GM12878 (cell line): ENCODE results near the gene CD200R1. TPM values are rescaled to one million over a fixed set of nuclear protein-coding genes. Genes with fewer than 3 reads are reported as not detected.

Experiments used
- ATAC-seq: fragments of 200-7000 bp; cut with Tn5 transposase; 3 replicates; pipeline ENCODE4 v1.9.1; 2020; ENCODE audit warnings: mild to moderate bottlenecking, moderate library complexity
- BruUV-seq: library from RNA; stranded (reverse); fragments of 400-500 nt; replicated peaks from 2 replicates; lab custom pipeline; 2021; lab: Mats Ljungman, UMichigan
- CTCF ChIA-PET: fragments of 300-600 bp; sonication (Branson Sonifier 250); formaldehyde crosslinking; extraction: SDS; loops from one replicate; lab custom pipeline; 2021; ENCODE audit warnings: inconsistent platforms; lab: Yijun Ruan, JAX
- POLR2A ChIA-PET: fragments of 350-600 bp; formaldehyde crosslinking; extraction: SDS; loops from one replicate; lab custom pipeline; 2021; ENCODE audit warnings: inconsistent platforms; lab: Charles Lee
- RAD21 ChIA-PET: fragments of 300-600 bp; sonication (Branson Sonifier 250); formaldehyde crosslinking; loops from one replicate; lab custom pipeline; 2023; ENCODE audit warnings: antibody characterized with exemption; ENCODE audit not compliant: unreplicated experiment; lab: Charles Lee
- SMC1A ChIA-PET: fragments of 300-600 bp; sonication (Branson Sonifier 250); formaldehyde crosslinking; loops from one replicate; lab custom pipeline; 2023; ENCODE audit not compliant: unreplicated experiment, uncharacterized antibody; lab: Charles Lee
- DNase-seq: peaks from one replicate; pipeline ENCODE4 v3.0.0-alpha.2; 2011; ENCODE audit warnings: low read depth, low spot score
- FAIRE-seq: peaks from 3 replicates; lab custom pipeline; 2011; peaks lifted over from hg19 to GRCh38; lab: Jason Lieb, UNC
- H2AFZ ChIP-seq: 2 replicates; pipeline ENCODE4 v1.6.0; 2011; ENCODE audit warnings: low read depth, low read length, control low read depth; ENCODE audit not compliant: control insufficient read depth
- H3K27ac ChIP-seq: 2 replicates; pipeline ENCODE4 v1.5.1; 2011; ENCODE audit warnings: control low read depth; ENCODE audit not compliant: control insufficient read depth, insufficient read depth
- H3K27me3 ChIP-seq, 2 experiments: replicated peaks in 1 of 2; 2 replicates each; pipeline versions ENCODE4 v1.6.0 to v1.6.1; 2011; ENCODE audit warnings: low read length in 1 of 2; ENCODE audit not compliant: control insufficient read depth in 2 of 2, insufficient read depth in 2 of 2
- H3K36me3 ChIP-seq, 2 experiments: 2 replicates each; pipeline ENCODE4 v1.5.1; 2011; ENCODE audit warnings: low read length in 1 of 2; ENCODE audit not compliant: control insufficient read depth in 2 of 2, insufficient read depth in 2 of 2
- H3K4me1 ChIP-seq: 2 replicates; pipeline ENCODE4 v1.6.1; 2011; ENCODE audit warnings: mild to moderate bottlenecking, low read length, moderate library complexity, mixed read lengths; ENCODE audit not compliant: control insufficient read depth, insufficient read depth
- H3K4me2 ChIP-seq: 2 replicates; pipeline ENCODE4 v1.6.0; 2011; ENCODE audit warnings: control low read depth; ENCODE audit not compliant: control insufficient read depth, insufficient read depth
- H3K4me3 ChIP-seq: fragments of 200-600 bp; sonication (generic); 2 replicates; pipeline ENCODE4 v1.5.1; 2016
- H3K79me2 ChIP-seq: 2 replicates; pipeline ENCODE4 v1.6.0; 2011; ENCODE audit warnings: low read length; ENCODE audit not compliant: control insufficient read depth, insufficient read depth
- H3K9ac ChIP-seq: 2 replicates; pipeline ENCODE4 v1.8.0; 2011; ENCODE audit warnings: low read length, control low read depth, mixed read lengths; ENCODE audit not compliant: control insufficient read depth, insufficient read depth
- H3K9me3 ChIP-seq: replicated peaks from 3 replicates; pipeline ENCODE4 v1.5.1; 2011; ENCODE audit warnings: mild to moderate bottlenecking, low read length; ENCODE audit not compliant: control insufficient read depth, insufficient read depth
- H4K20me1 ChIP-seq: 2 replicates; pipeline ENCODE4 v1.6.0; 2011; ENCODE audit not compliant: control insufficient read depth, insufficient read depth
- CREM ChIP-seq: IDR thresholded peaks from 2 replicates; pipeline ENCODE4 v1.6.1; 2014; ENCODE audit warnings: antibody characterized with exemption, low read depth
- HDGF ChIP-seq: fragments of 450-650 bp; IDR thresholded peaks from 2 replicates; pipeline ENCODE4 v1.6.1; 2016; ENCODE audit warnings: antibody characterized with exemption
- MEF2B ChIP-seq: fragments of 450-650 bp; IDR thresholded peaks from 2 replicates; pipeline ENCODE4 v1.6.1; 2018; ENCODE audit warnings: mild to moderate bottlenecking, moderate library complexity; ENCODE audit not compliant: partially characterized antibody, poor library complexity, severe bottlenecking
- NFXL1 ChIP-seq: fragments of 450-650 bp; IDR thresholded peaks from 2 replicates; pipeline ENCODE4 v1.6.1; 2017; ENCODE audit warnings: antibody characterized with exemption, mild to moderate bottlenecking, borderline replicate concordance
- SPI1 ChIP-seq: IDR thresholded peaks from 2 replicates; pipeline ENCODE4 v1.6.1; 2011; ENCODE audit warnings: low read depth, mild to moderate bottlenecking, low read length, moderate library complexity, borderline replicate concordance; ENCODE audit not compliant: insufficient read depth
- STAT1 ChIP-seq: fragments of 450-650 bp; conservative IDR thresholded peaks from 2 replicates; pipeline ENCODE4 v1.6.1; 2014; ENCODE audit warnings: antibody characterized with exemption, mild to moderate bottlenecking
- WGBS: methylation state at CpG from one replicate; pipeline ENCODE4 v1.1.6; 2016; ENCODE audit warnings: low lambda C conversion rate; ENCODE audit not compliant: insufficient replicate concordance, insufficient coverage; ENCODE audit errors: missing lambda C conversion rate; 5-methylcytosine and 5-hydroxymethylcytosine counted together
- in situ Hi-C: fragments of 300-500 bp; cut with MboI; formaldehyde crosslinking; loops from 9 replicates; pipeline ENCODE4 v1.14.3; 2018; ENCODE audit warnings: mixed read lengths
- intact Hi-C: fragments of 100-400 bp; cut with micrococcal nuclease; formaldehyde crosslinking; loops from one replicate; pipeline ENCODE4 v1.14.2; 2022; ENCODE audit not compliant: unreplicated experiment
- polyA plus RNA-seq, 11 experiments: library from polyadenylated mRNA; depleted of rRNA in 4 of 11; unstranded in 6 of 11; stranded (reverse) in 5 of 11; fragments of >200 nt; fragmentation: Nextera tagmentation in 4 of 11; fragmentation: Illumina TruSeq in 1 of 11; extraction: Ambion mirVana in 4 of 11; extraction: Trizol in 1 of 11; gene quantifications; 1 replicate in 1 of 11; 2 replicates in 10 of 11; pipeline versions ENCODE4 v1.2.1 to v1.2.3, GENCODE V29; 2011 to 2016; ENCODE audit warnings: inconsistent platforms in 2 of 11, missing spikeins in 2 of 11, low read depth in 1 of 11
- total RNA-seq, 4 experiments: library from RNA; depleted of rRNA in 3 of 4; stranded (reverse); fragments of >200 nt in 3 of 4; fragmentation: Illumina TruSeq in 1 of 4; extraction: Trizol in 1 of 4; gene quantifications; 2 replicates each; pipeline versions ENCODE4 v1.2.1 to v1.2.3, GENCODE V29; 2013 to 2021
- TF ChIP-seq, protein P1 (sequence below): fragments of 450-650 bp; IDR thresholded peaks from 2 replicates; pipeline ENCODE4 v1.6.1; 2016; ENCODE audit warnings: mild to moderate bottlenecking

Gene CD200R1
- total and polyA plus RNA-seq, 10 of the 15 experiments (the other 5 are each of a cell fraction or from before 2014, with no cell fraction given) = 0.15 to 1.1 (median 0.88) TPM

DNA sequence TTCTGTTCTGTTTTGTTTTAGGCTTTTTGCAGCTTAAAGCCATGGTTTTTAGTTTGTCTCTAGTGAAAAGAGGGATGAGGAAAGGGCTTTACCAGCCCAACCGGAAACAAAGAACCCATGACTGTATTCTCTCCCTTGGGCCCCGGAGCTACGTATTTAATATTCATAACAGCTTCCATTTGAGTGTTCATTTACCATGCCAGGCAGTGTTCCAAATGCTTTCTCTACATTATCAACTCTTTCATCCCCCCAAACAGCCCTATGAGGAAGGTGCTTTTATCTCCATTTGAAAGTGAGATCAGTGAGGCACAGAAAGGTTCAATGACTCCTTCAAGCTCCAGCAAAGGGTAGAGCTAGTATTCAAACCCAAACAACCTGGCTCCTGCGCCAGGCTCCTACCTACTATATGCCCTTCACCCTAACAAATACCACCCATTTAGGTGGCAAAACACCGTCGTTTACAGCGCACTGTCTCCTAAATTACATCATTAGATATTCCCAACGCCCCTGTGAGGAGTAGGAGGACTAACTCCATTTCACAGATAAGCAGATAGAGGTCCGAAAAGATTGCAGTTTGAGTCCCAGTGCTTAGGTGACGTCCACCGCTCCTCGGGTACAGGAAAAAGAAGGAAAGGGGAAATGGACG is 43.8 kb upstream of the CD200R1 start:
- TSS peak; percentile 54 for BruUV-seq
- intact Hi-C loops = loop anchor here (2.0 kb wide), 1 partner anchor 28 kb away; the partner anchor contains the start of gene GTPBP8
- H3K4me3 ChIP-seq = peak overlapping the region; percentile 93
- no peaks in the 10 kb centered on the region for H4K20me1 ChIP-seq
- H3K36me3 ChIP-seq = peaks cover 0 to 6% of the 10 kb centered on the region in 2 experiments; a peak in 2 of 4 replicates
- DNase-seq (no peak), FAIRE-seq (peak; percentile 66), ATAC-seq (peak; percentile 24)
- H2AFZ ChIP-seq = peak overlapping the region; percentile 97
- ChIA-PET SMC1A (interaction anchor here (0.6 to 4.1 kb wide), 15 partner anchors 10 to 926 kb away, joined by 3 to 25 read pairs (median 4); partner anchors contain the start of gene GTPBP8), RAD21 (interaction anchor here (0.6 to 2.8 kb wide), 15 partner anchors 9 to 907 kb away, joined by 3 to 24 read pairs (median 3); partner anchors contain the start of genes ATG3, CD200, GTPBP8 and SLC35A5), POLR2A (interaction anchor here (0.6 to 2.3 kb wide), 9 partner anchors 8 to 613 kb away, joined by 3 to 21 read pairs (median 5); partner anchors contain the start of genes ATG3, GTPBP8 and SLC35A5), CTCF (interaction anchor here (0.5 to 3.7 kb wide), 12 partner anchors 8 to 440 kb away, joined by 3 to 19 read pairs (median 4); partner anchors contain the start of gene GTPBP8)
- TF ChIP-seq STAT1 (no peak), MEF2B (peak; percentile 17), NFXL1 (no peak), SPI1 (peak; percentile 33; the same call in 1 of the 2 replicates), HDGF (no peak), CREM (0 out of 2 replicates have a peak, but pooled peaks have one; percentile 14)
- TF ChIP-seq, protein P1, sequence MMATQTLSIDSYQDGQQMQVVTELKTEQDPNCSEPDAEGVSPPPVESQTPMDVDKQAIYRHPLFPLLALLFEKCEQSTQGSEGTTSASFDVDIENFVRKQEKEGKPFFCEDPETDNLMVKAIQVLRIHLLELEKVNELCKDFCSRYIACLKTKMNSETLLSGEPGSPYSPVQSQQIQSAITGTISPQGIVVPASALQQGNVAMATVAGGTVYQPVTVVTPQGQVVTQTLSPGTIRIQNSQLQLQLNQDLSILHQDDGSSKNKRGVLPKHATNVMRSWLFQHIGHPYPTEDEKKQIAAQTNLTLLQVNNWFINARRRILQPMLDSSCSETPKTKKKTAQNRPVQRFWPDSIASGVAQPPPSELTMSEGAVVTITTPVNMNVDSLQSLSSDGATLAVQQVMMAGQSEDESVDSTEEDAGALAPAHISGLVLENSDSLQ = no peak
- in situ Hi-C loops = no loop called here
- H3K27ac ChIP-seq = peak overlapping the region; percentile 86
- no peaks in the 10 kb centered on the region for H3K27me3 ChIP-seq
- H3K4me1 ChIP-seq = peaks cover 4% of the 10 kb centered on the region; the same call in 1 of the 2 replicates
- H3K4me2 ChIP-seq = peak overlapping the region; percentile 91
- H3K9ac ChIP-seq = peak overlapping the region; percentile 89
- 1% methylated on average over 13 of the region's 13 CpGs for WGBS
- H3K9me3 ChIP-seq = no peaks in the 10 kb centered on the region; the same call in 2 of the 3 replicates
- H3K79me2 ChIP-seq = peaks cover 51% of the 10 kb centered on the region
